ENCODE measurements around the gene CAMTA1. TPM values are rescaled to one million over a fixed set of nuclear protein-coding genes. Genes with fewer than 3 reads are reported as not detected.

Gene CAMTA1
- total RNA-seq, 2 donors from 2014 or later, result 36.7 to 51.9 TPM

DNA sequence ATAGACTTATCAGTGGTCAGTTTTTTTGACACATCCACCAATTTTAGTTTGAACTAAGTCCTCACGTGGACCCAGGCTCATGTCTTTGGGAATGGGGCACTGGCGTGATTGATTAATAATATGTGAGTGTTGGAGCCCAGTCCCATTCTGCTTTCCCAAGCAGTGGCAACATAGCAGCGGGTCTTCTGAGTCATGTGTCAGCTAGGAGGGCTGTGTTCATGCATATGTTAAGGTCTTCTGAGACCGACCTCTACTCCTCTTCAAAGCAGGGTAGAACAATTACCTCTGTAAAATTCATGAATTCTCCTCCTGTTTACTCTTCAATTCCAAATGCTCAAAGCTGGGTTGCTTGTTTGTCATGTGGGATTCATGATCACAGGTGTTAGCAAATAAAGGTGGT, 291.3 kb downstream of the CAMTA1 start:
- Mint-ChIP-seq H3K27me3 (peaks cover 28% of the 10 kb centered on the region), H3K4me3 (no peak overlapping the region), H3K4me1 (no peaks in the 10 kb centered on the region), H3K9me3 (peaks cover 22% of the 10 kb centered on the region), H3K36me3 (ENCODE audit: low read depth) (no peaks in the 10 kb centered on the region), H3K27ac (no peak overlapping the region)
- ATAC-seq (replicated peaks), result no peak

DNA sequence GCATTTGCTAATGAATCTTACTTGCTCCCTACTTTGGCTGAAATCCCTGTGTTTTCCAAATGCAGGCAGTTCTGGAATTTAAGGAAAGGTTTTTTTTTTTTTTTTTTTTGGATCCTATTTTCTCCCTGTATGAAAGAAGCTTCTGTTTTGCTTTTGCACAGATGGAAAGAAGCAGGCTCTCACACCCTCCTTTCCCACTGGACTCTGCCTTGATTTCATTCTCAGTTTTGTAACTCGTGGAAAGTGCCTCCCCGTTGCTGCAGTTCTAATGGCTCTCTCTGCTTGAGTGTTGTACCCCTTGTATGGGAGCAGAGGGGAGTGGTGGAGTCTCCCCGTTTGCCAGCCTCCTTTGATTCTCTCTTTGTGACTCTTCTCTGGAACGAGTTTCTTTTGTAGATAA, 291.9 kb downstream of the CAMTA1 start:
- Mint-ChIP-seq H3K27ac (no peak overlapping the region), H3K4me1 (no peaks in the 10 kb centered on the region), H3K36me3 (ENCODE audit: low read depth) (no peaks in the 10 kb centered on the region), H3K4me3 (no peak overlapping the region), H3K9me3 (peaks cover 22% of the 10 kb centered on the region), H3K27me3 (peaks cover 28% of the 10 kb centered on the region)
- ATAC-seq (replicated peaks), result no peak

DNA sequence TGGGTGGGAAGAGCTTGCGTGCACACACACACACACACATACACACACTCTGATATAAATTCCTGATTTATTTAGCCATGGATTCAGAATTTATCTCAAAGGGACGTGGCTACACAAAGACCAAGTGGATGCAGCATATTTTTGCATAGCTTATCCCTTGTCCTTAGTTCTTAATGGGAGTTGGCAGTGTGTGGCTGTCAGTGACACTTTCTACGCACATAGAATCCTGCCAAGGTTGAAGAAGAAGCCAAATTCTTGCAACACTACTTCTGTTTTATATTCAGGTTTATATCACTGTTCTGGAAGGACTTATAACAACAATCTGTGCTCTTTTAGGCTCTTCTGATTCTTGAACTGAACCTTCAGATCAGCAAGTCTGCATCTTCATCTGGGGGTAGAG, 292.7 kb downstream of the CAMTA1 start:
- Mint-ChIP-seq H3K4me3 (no peak overlapping the region), H3K27me3 (peaks cover 24% of the 10 kb centered on the region), H3K27ac (no peak overlapping the region), H3K36me3 (ENCODE audit: low read depth) (no peaks in the 10 kb centered on the region), H3K4me1 (no peaks in the 10 kb centered on the region), H3K9me3 (peaks cover 22% of the 10 kb centered on the region)
- no peak for ATAC-seq (replicated peaks)

DNA sequence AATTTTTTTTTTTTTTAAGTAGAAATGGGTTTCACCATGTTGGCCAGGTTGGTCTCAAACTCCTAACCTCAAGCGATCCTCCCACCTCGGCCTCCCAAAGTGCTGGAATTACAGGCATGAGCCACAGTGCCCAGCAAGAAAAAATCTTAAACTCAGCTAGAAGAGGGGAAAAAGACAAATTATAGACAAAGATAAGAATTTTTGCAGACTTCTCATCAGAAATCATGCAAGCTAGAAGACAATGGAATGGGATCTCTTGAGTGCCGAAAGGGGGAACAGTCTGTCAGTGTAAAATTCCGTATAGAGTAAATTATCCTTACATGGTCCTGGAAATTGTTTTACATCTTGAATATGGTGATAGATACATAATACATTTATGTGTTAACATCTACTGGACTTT, 294.4 kb downstream of the CAMTA1 start:
- no peak overlapping the region for H3K4me3 Mint-ChIP-seq

DNA sequence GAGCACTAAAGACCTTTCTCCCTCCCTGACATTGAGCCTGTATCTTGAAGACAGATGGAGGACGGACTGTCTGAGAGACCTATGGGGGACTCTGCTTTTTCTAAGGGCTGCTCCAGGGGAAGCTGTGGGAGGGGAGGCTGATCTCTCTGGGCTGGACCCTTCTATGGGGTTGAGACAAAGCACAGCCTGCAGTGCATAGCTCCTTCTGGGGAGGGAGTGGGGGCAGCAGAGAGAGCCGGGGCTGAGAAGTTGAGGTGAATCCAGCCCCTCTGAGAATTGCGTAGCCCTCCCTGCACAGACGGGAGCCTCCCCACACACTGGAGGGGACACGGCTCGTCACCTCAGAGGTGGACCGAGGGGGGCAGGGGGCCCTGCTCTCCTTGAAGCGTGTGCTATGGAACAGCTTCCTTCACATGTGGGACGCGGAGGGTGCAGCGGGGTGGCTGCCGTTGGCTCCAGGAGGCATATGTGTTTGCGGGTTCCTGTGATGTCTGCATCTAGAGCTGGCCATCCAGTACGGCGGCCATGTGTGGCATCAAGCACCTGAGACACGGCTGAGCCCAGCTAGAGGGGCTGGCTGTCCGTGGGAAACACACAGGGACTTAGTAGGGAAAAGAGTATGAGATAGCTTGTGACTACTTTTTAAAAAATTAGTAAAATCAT, 299.1 kb downstream of the CAMTA1 start:
- H3K4me1 Mint-ChIP-seq, result no peaks in the 10 kb centered on the region
- peaks cover 10% of the 10 kb centered on the region for H3K9me3 Mint-ChIP-seq
- no peaks in the 10 kb centered on the region for H3K36me3 Mint-ChIP-seq (ENCODE audit: low read depth)
- no peak overlapping the region for H3K4me3 Mint-ChIP-seq
- peaks cover 8% of the 10 kb centered on the region for H3K27me3 Mint-ChIP-seq
- H3K27ac Mint-ChIP-seq, result no peak overlapping the region
- ATAC-seq (replicated peaks), result no peak

More for the DNA sequence above, 294.4 kb downstream of the CAMTA1 start:
- peaks cover 17% of the 10 kb centered on the region for H3K27me3 Mint-ChIP-seq
- no peak overlapping the region for H3K27ac Mint-ChIP-seq
- no peaks in the 10 kb centered on the region for H3K4me1 Mint-ChIP-seq
- no peak for ATAC-seq (replicated peaks)
- H3K9me3 Mint-ChIP-seq, result peaks cover 18% of the 10 kb centered on the region
- H3K36me3 Mint-ChIP-seq (ENCODE audit: low read depth), result no peaks in the 10 kb centered on the region

DNA sequence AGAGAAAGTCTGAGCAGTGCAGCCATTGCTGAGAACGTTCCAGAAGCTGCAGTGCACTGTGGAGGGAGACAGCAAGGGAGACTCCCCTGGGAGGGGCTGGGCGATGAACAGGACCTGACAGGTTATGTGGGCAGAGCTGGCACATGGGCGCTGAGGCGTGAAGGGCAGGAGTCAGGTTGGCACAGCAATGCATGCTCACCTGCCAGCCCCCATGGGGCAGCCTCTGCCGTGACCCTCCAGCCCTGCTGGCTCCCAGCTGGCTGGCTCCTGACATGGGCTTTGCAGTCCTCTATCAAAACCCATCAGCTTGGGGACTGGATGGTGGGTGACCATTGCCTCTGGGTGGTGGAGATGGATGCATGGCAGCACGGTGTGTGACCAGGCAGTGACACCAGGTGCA, 300.3 kb downstream of the CAMTA1 start:
- H3K4me1 Mint-ChIP-seq, result no peaks in the 10 kb centered on the region
- H3K9me3 Mint-ChIP-seq, result peaks cover 5% of the 10 kb centered on the region
- no peak for ATAC-seq (replicated peaks)

DNA sequence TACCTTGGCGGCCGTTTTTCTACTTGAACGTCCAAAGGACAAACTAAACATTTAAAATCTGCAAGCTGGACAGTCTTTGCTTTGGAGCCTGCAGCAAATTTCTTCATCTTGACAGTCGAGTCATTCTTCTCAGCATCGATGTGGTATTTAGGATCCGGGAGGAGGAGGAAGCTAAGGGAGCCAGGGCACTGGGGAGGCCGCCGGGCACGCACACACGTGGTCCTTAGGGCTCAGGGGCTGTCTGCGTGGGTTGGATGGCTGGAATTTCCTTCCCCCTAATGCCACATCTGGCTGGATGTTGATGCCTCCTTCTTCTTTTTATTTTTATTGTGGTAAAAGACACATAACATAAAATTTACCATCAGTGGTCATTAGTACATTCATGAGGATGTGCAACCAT, 300.9 kb downstream of the CAMTA1 start:
- peaks cover 1% of the 10 kb centered on the region for H3K9me3 Mint-ChIP-seq
- H3K4me1 Mint-ChIP-seq, result no peaks in the 10 kb centered on the region
- H3K27ac Mint-ChIP-seq, result no peak overlapping the region
- ATAC-seq (replicated peaks), result no peak
- peaks cover 7% of the 10 kb centered on the region for H3K27me3 Mint-ChIP-seq
- H3K4me3 Mint-ChIP-seq, result no peak overlapping the region
- no peaks in the 10 kb centered on the region for H3K36me3 Mint-ChIP-seq (ENCODE audit: low read depth)

More for the DNA sequence above, 300.3 kb downstream of the CAMTA1 start:
- Mint-ChIP-seq H3K4me3 (no peak overlapping the region), H3K36me3 (ENCODE audit: low read depth) (no peaks in the 10 kb centered on the region), H3K27me3 (peaks cover 8% of the 10 kb centered on the region), H3K27ac (no peak overlapping the region)

DNA sequence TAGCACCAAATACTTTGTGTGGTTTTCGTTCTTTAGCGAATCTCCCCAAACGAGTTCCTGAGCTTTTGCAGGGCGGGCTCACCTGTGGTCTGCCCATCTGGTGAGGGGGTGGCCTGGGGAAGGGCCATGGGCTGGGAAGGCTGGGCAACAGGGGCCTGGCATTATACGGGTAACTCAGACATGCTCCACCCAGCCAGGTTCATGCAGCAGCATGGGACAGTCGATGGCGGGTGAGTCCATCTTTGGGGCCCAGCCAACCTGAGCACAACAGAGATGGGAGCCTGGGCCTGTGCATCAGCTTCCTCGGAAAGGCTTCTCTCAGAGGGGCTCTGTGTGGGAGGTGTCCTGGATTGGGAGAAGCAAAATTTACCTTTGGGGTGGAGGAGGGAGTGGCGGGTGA, 302.6 kb downstream of the CAMTA1 start:
- no peaks in the 10 kb centered on the region for H3K36me3 Mint-ChIP-seq (ENCODE audit: low read depth)
- no peaks in the 10 kb centered on the region for H3K4me1 Mint-ChIP-seq
- no peaks in the 10 kb centered on the region for H3K9me3 Mint-ChIP-seq
- H3K27ac Mint-ChIP-seq, result no peak overlapping the region
- H3K27me3 Mint-ChIP-seq, result no peaks in the 10 kb centered on the region
- no peak for ATAC-seq (replicated peaks)
- H3K4me3 Mint-ChIP-seq, result no peak overlapping the region

DNA sequence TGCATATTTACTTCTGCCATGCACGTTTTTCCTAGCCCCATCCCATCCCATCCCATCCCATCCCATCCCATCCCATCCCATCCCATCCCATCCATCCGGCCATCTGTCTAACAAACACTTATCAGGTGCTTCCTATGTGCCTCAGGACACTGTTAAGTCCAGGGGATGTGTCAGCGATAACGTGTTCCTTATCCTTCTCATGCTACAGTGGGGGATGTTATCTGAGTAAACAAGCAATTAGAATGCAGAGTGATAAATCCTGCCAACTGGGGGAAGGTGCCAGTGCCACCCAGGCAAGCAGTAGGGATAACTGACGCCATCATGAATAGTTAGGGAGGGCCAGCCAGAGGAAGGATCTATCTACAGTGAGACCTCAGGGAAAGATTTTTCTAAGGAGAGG, 304.2 kb downstream of the CAMTA1 start:
- no peaks in the 10 kb centered on the region for H3K36me3 Mint-ChIP-seq (ENCODE audit: low read depth)
- no peaks in the 10 kb centered on the region for H3K4me1 Mint-ChIP-seq
- no peak overlapping the region for H3K27ac Mint-ChIP-seq
- ATAC-seq (replicated peaks), result no peak
- no peaks in the 10 kb centered on the region for H3K9me3 Mint-ChIP-seq
- H3K4me3 Mint-ChIP-seq, result no peak overlapping the region
- H3K27me3 Mint-ChIP-seq, result no peaks in the 10 kb centered on the region

DNA sequence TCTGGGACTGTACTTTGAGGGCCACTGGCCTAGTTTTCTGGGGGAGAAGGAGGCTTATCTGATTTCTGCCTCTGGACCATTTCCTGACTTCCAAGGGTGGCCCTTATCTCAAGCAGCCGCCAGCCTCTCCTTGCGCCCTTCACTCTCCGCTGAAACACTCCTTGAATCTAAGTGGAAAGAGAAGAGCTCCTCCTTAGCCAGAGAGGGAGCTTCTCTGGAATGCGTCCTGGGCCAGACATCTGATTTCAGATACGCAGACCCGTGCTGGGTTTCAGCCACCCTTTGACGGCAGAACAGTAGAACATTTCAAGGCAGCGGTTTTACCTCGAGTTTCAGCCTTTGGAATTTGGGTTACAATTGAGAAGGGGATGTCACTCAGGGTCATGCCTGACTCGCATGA, 308.0 kb downstream of the CAMTA1 start:
- ATAC-seq (replicated peaks), result no peak
- H3K9me3 Mint-ChIP-seq, result no peaks in the 10 kb centered on the region
- H3K36me3 Mint-ChIP-seq (ENCODE audit: low read depth), result no peaks in the 10 kb centered on the region
- peaks cover 15% of the 10 kb centered on the region for H3K27me3 Mint-ChIP-seq
- H3K4me3 Mint-ChIP-seq, result no peak overlapping the region
- no peak overlapping the region for H3K27ac Mint-ChIP-seq
- H3K4me1 Mint-ChIP-seq, result no peaks in the 10 kb centered on the region

DNA sequence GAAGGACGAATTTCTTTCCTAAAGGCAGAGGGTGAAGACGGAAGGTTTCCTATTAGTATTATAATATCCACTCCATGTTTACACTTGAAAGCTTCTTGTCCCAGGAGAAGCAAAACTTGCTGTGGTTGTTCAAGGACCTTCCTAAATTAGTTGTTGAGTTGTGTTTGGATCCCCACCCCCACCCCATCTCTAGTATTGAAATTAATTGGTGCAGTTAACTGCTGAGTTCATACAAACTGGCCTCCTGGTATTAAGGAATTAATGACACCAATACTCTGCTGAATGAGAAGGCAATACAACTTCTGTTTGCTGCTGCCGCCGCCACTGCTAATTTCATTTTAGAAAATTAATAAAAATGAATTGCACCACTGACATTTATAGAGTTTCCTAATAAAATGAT, 308.8 kb downstream of the CAMTA1 start:
- Mint-ChIP-seq H3K4me3 (no peak overlapping the region), H3K4me1 (no peaks in the 10 kb centered on the region), H3K27me3 (peaks cover 15% of the 10 kb centered on the region), H3K36me3 (ENCODE audit: low read depth) (no peaks in the 10 kb centered on the region), H3K27ac (no peak overlapping the region), H3K9me3 (no peaks in the 10 kb centered on the region)
- no peak for ATAC-seq (replicated peaks)

DNA sequence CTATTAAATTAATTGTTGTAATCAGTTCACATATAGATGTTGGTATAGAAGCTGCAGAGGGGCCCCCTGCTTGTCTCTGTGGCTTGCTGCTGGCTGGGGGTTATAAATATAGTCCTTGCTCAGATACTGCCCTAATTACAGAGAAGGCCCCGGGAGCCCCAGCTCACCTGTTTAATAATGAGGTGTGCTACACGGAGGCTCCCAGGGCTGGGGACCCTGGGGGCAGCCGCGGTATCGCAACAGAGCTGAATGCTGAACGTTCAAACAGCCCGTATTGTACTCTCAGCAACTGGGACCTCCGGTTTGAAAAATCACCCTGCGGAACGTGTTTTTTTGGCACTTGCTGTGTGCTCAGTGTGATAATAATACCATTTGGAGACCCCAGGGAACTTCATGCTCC, 309.3 kb downstream of the CAMTA1 start:
- H3K9me3 Mint-ChIP-seq, result no peaks in the 10 kb centered on the region
- no peak overlapping the region for H3K4me3 Mint-ChIP-seq
- ATAC-seq (replicated peaks), result no peak
- H3K27ac Mint-ChIP-seq, result no peak overlapping the region
- H3K4me1 Mint-ChIP-seq, result no peaks in the 10 kb centered on the region
- H3K36me3 Mint-ChIP-seq (ENCODE audit: low read depth), result no peaks in the 10 kb centered on the region
- peaks cover 15% of the 10 kb centered on the region for H3K27me3 Mint-ChIP-seq

DNA sequence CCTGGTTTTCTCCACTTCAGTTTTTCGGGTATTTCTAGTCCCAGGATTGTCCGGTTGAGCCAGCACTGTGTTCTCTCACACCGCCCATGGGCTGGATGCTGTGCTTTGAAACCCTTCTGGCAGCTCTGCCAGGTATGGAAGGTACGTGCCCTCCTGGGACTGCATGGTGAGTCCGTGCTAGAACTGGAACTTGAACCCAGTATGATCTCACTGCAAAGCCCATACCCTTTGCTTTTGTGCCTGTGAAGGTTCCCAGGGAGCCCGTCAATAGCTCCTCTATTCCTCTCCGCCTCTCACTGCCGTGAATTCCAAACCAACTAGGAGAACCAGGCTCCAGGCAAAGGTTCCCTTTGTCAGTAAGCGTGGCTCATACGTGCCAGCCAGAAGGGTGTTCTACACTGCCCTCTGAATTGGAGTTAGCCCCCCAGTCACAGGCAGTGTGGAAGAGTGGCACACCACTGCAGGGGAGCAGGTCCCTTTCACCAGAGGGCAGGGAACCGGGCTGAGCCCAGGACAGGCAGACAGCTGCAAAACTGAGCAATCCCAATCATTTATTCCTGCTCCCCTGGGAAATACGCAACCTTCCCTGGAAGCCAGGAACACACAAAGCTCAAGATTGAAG, 310.2 kb downstream of the CAMTA1 start:
- Mint-ChIP-seq H3K9me3 (no peaks in the 10 kb centered on the region), H3K4me3 (no peak overlapping the region), H3K27me3 (peaks cover 21% of the 10 kb centered on the region), H3K4me1 (no peaks in the 10 kb centered on the region), H3K27ac (no peak overlapping the region), H3K36me3 (ENCODE audit: low read depth) (no peaks in the 10 kb centered on the region)
- ATAC-seq (replicated peaks), result no peak

DNA sequence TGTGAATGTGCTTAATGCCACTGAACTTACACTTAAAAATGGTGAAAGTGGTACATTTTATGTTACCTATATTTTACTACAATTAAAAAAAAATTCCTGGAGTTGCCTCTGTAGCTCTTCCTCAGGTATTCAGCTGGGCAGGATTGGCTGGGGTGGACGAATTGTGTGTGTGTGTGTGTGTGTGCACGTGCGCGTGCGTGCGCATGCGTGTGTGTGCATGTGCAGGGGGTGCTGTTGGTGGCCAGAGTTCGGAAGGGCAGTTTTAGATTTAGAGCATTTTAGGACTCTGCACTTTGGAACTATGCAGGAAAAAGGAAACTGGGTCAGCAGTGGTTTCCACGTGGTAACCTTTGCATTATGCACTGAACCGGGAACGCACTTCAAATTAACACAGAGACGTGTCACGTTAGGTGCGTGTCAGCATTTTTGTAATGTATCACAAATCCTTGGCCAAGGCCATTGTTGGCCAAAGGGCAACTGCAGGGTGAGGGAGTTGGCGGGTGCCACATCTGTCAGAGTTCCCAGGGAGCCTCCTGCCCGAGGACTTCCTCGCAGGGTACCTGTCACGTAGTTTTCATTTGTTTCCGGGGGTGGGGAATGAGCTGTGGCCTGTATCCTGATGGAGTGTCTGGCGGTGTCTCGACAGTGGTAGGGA, 312.8 kb downstream of the CAMTA1 start:
- Mint-ChIP-seq H3K4me1 (no peaks in the 10 kb centered on the region), H3K9me3 (no peaks in the 10 kb centered on the region), H3K36me3 (ENCODE audit: low read depth) (no peaks in the 10 kb centered on the region), H3K4me3 (no peak overlapping the region), H3K27me3 (peaks cover 21% of the 10 kb centered on the region), H3K27ac (no peak overlapping the region)
- ATAC-seq (replicated peaks), result no peak

DNA sequence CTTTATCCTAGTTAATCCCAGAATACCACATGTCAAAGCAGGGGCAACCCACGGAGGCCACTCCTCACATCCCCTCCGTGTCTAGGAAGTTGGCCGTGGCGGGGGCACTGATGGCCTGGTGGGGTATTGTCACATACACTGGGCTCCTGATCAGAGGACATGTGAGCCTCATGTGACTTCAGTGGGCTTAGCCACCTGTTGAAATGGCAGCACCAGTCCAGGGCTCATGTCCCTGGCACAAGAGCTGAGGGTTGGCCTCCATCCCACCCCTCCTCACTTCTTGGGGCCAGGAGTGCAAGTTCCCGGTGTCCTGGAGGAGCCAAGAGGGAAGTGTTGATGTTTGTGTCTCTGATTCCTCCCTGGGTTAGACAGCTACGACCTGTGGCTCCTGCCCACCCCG, 313.4 kb downstream of the CAMTA1 start:
- no peak for ATAC-seq (replicated peaks)
- Mint-ChIP-seq H3K4me1 (no peaks in the 10 kb centered on the region), H3K27ac (no peak overlapping the region), H3K9me3 (no peaks in the 10 kb centered on the region), H3K27me3 (peaks cover 21% of the 10 kb centered on the region), H3K36me3 (ENCODE audit: low read depth) (no peaks in the 10 kb centered on the region), H3K4me3 (no peak overlapping the region)

All from activated T-helper 17 cell treated with anti-CD3 and anti-CD28 coated beads, Interleukin-2, amount 50 U/mL, for 72 hours (primary cell).